ENCODE measurements around the gene ZNF641.

The ZNF641 gene

DNA sequence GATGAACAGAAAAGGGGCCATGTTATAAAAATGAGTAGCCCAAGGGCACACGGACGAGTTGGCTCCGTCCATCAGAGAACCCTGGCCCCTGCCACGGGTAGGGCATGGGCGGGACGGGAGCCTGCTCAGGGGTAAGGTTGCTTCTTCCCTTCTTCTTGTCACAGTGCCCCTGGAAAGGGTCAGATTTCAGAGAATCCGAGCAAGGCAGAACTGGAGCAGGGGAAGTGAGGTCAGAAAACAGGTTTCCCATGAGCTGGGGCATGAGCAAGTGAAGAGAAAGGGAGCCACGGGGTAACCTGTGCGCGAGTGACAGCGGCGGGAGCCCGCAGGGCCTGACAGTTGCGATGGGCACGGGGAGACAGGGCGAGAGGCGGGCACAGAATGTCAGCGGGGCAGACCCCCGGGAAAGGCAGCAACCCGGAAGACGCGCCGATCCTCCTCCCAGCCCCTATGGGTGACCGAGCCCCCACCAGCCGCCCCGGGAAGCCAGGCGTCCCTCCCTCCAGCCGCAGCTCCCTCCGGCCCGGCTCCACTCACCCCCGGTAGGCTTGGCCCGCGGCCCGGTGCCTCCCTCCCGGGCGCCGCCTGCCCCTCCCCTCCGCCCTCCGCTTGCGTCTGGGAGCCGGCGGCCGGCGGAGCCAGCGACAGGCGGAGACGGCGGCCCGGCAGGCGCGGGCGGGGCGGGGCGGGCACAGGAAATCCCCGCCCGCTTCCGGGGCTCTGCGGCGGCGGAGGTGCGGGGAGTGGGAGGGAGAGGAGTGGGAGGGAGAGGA lies at the start of gene ZNF641:
Gene ZNF641, minus strand, starts transcription at position 671 of the 773 bp plus-strand sequence. CDS start 2,829 bp downstream, outside the sequence.
- DNase-seq (ENCODE audit: low read depth in 3 of 3) = peak; percentile 46 to 67 (median 53)

DNA sequence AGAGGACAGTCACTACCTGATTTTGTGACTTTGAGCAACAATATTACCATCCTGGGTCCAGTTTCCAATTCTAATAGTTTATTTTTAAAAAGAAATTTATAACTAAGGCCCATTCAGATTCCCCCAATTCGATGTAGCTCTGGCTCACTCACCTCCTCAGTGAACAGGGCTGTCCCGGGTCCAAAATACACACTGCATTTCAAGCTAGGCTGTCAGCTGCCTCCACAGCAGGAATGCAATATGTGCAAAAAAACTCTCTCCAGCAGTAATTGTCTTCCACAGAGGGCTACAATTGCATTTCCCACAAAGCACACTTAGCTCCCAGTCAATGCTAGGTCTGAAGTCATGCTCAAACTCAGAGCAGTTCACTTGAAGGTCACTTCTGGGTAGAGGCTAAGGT lies 39.3 kb upstream of the ZNF641 start:
- DNase-seq (ENCODE audit: low read depth in 3 of 3) = no peak

DNA sequence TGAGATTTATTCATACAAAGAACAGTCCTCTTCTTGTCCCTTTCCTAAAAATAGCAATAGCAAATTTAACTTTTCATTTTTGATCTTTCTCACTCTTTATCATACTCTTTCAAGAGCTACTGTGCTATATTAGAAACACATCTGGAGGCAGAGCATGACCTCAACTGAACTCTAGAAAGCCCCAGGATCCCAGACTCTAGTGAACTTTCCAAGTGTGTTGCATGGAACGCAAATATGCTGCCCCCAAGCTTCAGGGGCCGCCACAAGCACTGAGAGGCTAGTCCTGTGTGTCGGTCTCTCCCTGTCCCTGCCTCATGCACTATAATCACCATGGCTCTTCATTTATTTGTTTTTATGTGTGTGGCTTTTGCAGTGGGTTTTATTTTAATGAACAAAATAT lies 38.7 kb upstream of the ZNF641 start:
- DNase-seq (ENCODE audit: low read depth in 3 of 3) = no peak

DNA sequence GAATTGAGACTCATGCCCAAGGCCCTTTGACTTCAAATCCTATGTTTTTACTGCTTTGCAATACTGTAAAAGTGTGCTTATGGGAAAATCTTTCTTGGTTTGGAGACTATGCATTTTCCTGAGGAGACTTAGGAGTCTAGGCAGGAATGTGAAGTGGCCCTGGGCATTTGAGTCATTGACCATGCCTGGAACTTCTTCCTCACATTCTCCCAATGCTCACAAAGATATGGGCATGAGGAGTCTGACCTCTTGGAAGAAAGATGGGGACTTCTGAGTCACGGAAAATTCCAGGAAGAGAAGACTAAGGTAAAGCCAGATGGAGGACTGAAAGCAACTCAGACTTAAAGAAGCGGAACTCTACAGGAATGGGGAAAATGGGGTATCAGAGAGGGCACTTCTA lies 38.2 kb upstream of the ZNF641 start:
- DNase-seq (ENCODE audit: low read depth in 3 of 3) = no peak

DNA sequence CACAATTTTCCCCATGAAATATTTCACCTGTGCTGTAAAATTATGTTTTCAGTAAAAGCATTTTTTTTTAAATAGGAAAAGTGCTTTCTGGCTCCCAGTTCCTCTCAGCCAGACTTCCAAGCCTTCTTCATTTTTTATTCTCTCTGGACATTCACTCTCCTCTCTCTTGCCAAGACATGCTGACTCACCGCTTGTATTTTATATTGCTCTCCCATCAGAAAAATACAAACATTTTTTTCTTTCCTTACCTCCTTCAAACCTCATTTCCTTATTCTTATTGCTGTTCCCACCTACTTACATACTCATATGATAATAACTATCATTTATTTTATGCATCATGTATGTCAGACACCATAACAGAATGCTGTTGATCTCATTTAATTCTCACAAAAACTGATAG lies 37.7 kb upstream of the ZNF641 start:
- no peak for DNase-seq (ENCODE audit: low read depth in 3 of 3)

DNA sequence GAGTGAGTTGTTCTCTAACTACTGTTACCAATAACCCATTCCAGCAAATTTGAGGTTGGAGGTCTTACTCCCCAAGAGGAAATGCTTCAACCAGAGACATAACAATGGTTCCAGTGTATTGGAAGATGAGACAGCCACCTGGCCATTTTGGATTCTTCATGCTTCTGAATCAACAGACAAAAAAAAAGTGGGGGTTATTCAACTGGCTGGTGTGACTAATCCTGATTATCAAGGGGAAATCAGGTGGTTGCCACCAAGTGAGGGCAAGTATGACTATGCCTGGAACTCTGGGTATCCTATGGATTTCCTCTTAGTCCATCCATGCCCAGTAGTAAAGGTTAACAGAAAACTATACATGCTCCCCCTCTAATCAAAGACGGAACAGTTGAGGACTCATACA lies 29.9 kb upstream of the ZNF641 start:
- no peak for DNase-seq (ENCODE audit: low read depth in 3 of 3)

DNA sequence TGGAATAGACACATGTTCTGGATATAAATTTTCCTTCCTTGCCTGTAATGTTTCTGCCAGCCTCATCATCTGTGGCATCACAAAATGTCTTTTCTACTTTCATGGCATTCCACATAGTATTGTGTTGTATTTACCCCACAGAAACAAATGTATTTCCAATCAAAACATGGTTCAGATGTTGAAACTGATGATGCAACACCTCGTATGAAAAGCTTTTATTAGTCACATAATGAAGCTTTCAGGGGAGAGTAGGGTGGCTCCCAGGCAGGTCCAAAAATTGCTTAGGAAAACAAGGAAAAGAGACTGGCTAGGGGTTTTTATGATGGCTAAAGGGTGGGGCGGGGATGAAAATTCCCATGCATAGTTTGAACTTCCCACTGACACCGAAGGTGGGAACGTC lies 29.1 kb upstream of the ZNF641 start:
- DNase-seq (ENCODE audit: low read depth in 3 of 3) = no peak

DNA sequence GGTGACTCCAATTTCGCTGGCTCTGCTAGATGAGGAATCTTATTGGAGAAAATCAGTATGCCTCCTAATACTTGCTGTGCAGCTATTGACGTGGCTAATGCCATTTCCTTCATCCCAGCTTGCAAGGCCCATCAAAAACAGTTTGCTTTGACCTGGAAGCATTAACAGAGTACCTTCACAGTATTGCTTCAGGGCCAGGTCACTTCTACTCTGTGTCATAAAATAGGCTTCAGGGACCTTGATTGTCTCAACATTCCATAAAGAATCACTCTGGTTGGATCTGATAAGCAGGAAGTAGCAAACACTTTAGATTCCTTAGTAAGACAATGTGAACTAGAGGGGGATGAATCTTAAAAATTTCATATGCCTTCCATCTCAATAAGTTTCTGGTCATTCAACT lies 26.9 kb upstream of the ZNF641 start:
- no peak for DNase-seq (ENCODE audit: low read depth in 3 of 3)

DNA sequence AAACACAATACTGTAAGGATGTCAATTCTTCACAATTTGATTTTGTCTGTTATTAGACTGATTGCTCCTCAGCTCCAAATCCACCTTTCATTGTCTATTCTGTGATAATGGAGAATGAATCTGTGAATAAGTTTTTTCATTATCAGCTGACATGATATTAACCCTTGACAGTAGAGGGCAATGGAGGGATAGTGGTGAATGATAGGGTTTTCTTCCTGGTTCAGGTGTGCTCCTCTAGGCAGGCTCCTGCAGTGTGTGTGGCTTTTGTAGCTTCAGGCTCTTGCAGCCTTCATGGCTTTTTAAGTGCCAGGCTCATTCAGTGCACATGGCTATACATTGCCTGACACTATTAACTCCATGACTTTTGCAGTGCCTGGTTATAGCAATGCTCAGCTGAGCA lies 23.4 kb upstream of the ZNF641 start:
- DNase-seq (ENCODE audit: low read depth in 3 of 3) = no peak

DNA sequence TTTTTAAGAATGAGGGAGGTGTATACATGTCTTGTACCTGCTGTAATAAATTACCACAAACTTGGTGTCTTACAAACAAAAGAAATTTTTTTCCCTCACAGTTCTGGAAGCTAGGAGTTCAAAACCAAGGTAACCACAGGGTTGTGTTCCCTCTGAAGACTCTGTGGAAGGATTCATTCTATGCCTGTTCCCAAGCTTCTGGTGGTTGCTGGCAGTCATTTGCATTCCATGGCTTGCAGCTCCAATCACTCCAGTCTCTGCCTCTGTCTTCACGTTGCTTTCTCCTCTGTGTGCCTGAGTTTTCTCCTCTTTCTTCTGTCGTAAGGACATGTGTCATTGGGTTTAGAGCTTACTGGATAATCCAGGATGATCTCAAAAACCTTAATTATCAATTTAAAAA lies 15.4 kb upstream of the ZNF641 start:
- no peak for DNase-seq (ENCODE audit: low read depth in 3 of 3)

DNA sequence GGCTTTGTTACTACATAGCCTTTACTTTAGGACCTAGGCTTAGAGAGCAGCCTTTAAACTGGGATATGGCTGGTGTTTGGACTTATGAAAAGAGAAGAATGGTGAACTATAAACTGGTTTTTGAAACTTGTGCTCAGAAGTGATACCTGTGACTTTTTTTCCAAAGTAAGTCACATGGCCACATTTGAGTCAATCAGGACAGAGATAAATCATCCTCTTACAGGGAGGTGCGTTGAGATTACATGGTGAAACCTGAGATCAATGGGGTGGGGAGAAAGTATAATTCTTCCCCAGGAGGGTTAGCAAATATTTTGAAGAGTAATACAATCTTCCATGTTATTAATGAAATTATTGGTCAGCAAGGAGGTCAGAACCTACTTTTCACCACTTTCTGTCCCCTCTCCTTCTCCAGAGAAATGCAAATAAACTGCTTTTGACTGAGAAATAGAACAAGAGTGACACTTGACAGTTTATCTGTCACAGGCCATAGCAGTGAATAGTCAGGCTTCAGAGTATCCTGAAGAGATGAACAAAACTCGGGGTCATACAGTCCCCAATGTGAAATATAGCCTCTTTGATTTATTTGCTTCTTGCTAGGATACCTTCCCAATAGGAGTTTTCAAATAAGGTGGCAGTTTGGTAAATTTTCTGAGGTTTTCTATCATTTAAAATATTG lies 11.1 kb upstream of the ZNF641 start:
- no peak for DNase-seq (ENCODE audit: low read depth in 3 of 3)

DNA sequence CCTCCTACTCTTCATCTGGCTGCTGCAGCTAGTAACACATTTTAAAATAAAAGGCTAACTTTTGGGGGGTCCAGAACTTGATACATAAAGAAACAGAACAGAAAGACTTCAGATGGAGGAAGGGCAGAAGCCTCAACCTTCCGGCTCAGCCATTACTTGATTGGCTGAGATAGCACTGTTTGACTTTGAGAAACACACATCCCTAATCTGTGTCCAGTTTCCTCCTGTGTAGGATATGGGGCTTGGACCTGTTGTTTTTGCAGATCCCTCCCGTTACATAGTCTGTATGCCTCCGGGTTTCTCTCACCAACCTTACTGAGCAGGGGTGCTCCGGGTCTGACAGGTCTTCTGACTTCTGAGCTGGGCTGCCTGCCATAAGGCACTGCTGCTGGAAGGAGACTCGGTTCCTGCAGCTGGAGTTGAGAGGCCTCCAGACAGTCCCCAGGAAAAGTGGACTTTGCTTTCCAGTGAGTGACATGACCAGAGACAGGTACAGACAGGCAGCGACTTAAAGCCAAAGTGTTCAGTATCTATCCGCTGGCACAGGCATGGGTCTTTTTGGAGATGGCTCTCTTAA lies 8.3 kb upstream of the ZNF641 start:
- no peak for DNase-seq (ENCODE audit: low read depth in 3 of 3)

DNA sequence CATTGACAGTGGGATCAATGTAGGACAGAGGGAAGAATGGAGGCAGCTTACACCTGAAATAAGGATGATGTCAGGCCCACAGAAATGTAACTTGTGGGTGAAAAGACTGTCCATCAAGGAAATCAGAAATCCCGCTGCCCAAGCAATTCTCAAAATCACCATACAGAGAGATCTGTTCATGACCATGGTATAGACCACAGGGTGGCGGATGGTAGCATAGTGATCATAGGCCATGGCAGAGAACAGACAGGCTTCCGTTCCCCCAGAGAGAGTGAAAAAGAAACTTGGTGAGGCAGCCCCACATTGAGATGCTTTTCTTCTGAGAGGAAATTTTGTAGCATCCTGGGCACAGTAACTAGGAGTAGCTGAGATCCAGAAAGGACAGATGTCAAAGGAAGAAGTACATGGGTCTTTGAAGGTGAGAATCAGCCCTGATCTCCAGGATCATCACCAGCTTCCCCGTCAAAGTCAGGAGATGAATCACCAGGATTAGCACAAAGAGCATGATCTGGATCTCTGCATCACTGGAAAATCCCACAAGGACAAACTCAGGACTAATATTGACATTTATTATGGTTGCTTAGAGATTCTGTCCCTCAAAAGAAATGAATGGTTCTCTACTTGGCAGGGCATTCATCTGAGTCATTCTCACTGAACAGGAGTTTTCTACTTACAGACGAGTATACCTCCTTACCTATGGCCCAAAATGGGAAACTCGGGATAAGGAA lies 5.5 kb upstream of the ZNF641 start:
- DNase-seq (ENCODE audit: low read depth in 3 of 3) = no peak

DNA sequence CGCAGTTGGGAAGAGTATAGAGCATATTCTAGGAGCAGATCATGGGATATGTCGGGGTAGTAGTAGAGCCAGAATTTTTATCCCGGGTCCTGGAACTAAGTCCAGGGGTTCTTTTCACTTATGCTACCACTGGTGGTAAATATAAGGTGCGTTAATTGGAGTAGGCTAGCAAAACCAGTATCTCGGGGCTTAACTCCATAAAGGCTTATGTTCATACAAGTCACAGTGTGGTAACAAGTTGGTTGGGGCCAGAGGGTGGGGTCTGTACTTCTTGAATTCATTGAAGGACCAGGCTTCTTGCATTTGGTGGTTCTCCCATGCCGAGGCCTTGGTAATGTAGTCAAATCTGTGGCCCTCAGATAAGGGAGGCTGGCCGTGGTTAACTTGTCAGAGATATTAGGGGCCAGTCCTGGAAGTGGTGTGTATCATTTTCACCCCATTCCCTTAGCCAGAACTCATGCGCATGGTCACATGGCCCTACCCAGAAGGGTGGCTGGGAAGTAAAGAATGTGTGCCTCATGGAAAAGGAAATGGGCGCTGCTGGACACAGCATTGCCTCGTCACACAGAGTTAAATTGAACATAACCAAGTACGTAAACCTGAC lies 1.5 kb upstream of the ZNF641 start:
- DNase-seq (ENCODE audit: low read depth in 3 of 3) = no peak

DNA sequence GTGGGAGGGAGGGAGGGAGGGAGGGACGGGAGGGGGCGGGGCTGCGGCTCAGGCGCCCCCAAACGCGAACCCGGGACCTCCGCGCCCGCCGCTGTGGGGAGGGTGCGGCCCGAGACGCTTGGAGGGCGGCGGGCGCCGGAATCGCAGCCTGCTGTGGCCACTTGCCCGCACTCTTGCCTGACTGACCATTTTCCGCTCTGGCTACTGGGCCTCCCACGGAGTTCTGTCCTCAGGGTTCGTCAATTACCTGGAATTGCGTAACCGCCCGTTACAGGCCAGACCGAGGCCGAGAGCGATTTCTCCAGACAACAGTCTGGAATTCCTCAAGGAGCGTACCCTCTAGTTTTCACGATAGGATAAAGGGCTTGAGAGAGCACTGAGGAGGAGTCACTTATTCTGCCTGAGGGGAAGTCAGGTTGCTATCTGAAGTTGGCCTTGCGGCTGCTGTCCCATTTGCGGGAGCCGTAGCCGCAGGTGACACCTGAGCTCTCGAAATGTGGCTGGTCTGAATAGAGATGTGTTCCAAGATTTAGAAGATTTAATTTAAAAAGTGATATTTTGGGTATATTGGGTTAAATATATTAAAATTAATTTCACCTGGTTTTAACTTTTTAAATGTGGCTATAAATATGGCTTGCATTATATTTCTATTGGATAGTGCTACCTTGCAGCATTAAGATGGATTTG lies 446 bp upstream of the ZNF641 start:
- DNase-seq (ENCODE audit: low read depth in 3 of 3) = no peak

DNA sequence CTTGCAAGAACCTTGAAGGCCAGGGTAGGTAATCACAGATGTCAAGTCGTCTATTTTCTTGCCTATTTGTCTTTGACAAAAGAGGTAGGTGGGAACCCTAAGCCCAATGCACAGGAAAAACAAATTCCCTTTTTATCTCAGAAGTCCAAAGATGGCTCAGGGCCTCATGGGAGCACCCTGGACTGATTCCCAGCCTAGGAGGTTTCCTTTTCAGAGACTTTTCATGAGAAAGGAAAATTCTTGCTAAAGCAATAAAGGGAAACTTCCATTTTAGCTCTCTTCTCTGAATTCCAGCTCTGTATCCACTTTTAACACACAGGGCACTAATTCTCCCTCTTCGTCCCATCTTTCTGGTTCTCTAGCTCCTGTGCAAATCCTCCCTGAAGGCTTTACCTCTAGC lies 1.2 kb downstream of the ZNF641 start:
- DNase-seq (ENCODE audit: low read depth in 3 of 3) = no peak

DNA sequence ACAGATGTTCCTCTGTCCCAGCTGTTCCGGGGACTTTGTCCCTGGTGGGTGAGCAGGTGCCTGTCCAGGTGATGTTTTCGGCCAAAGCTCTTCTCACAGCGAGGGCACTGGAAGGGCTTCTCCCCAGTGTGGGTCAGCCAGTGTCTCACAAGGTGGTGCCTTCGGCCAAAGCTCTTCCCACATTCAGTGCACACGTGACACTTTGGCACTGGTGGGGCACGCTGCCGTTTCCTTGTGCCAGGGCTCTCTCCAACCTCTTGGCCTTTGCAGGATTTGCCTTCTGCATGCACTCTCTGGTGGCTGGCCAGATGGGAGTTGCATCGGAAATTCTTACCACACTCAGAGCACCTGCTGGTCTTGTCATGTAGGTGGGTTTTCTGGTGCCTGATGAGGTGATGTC lies 7.7 kb downstream of the ZNF641 start:
- no peak for DNase-seq (ENCODE audit: low read depth in 3 of 3)

DNA sequence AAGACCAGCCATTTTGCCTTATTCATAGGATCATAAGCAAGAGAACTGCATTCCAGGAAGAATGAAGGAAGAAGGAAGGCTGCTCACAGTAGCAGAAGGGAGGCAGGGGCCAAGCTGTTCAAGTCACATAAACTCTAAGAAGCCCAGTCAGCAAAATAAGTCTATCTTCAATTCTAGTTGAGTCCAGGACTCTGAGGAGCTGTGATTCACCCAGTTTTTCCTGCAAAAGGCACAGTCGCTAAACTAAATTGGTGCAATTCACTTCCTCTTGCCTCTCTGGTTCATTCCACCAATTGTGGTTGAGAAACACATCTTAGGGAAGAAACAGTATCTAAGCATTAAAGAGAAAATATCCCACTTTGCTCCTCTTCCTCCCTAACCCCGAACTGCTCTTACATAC lies 9.8 kb downstream of the ZNF641 start:
- no peak for DNase-seq (ENCODE audit: low read depth in 3 of 3)

DNA sequence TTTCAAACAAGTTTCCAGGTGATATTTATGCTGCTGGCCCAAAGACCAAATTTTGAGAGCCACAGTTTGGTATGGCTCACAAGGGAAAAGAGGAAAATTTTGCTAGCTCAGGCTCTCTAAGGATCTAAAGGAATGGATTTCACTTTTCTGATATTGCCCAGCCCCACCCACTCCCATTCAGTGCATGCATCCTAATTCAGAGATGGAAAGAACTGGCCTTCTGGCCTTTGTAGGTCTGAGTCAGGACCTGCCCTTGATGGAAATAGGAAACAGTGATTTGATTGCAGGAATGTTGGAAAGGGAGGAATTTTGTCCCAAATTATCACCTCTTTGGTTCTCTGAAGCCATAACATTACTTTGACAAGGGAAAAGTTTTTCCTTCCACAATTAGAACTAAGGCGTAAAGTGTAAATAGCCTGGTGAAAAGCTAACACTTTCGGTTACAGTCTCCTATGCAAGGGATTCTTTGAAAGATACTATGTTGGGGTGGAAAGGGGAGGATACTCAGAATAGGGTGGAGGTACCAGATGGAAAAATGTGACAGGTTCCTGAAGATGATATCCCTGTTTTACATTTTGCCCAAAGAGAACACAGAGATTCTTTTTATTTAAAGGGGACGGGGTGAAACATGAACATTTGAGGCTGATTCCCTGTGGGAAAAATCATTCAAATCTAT lies 11.1 kb downstream of the ZNF641 start:
- DNase-seq (ENCODE audit: low read depth in 3 of 3) = no peak

DNA sequence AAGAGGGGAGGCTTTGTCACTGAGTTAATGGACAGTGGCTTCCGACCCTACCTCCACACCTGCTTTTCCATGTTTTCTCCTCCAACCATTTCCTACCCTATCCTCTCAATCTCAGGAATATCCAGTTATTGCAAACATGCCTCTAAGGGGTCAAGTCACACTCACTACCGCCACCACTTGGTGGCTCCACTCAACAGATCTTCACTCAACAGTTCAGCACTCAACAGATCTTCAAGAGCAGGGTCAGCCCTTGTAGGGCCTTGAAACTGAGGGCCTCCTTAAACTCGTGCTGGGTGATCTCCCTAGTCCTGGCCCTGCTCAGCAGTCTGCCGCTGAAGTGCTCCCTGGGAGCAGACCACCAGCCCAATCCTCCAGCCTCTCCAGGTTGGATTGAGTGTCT lies 14.2 kb downstream of the ZNF641 start:
- DNase-seq (ENCODE audit: low read depth in 3 of 3) = no peak

DNA sequence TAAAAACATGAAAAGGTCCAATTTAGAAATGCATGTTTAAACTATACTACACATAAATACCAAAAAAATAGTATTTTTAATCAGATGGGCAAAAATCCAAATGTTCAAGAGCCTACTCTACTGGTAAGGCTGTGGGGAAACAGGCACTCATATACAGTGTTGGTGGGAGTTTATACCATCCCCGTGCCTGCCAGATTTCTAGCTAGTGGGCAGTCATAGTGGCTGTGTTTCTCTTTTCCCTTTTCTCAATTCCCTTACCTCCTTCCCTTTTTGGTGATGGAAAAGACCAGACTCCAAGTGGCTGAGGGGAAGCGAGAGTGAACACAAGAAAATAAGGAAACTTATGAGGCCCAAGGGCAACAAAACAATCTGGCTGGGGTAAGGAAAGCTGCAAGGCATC lies 14.7 kb downstream of the ZNF641 start:
- DNase-seq (ENCODE audit: low read depth in 3 of 3) = no peak
